Stimulated activated naive CD8-positive, alpha-beta T cell treated with anti-CD3 and anti-CD28 coated beads, Interleukin-15, Interleukin-2, amounts not matched to agents 100 ng/mL and 50 ng/mL, for 24 hours (primary cell): ENCODE data around the gene MCUB.
A peak's percentile ranks its signal among the peaks of the same experiment; 100 is the strongest.
"Not testable (repeated sequence)": the region's sequence is repeated elsewhere in the genome, so short reads cannot be mapped to it uniquely, and the experiment has no call there.

ENCODE experiments used
- H3K27ac Mint-ChIP-seq: one replicate; pipeline ENCODE4 v1.8.0; 2021; ENCODE audit warnings: mild to moderate bottlenecking, mixed read lengths
- H3K27me3 Mint-ChIP-seq: one replicate; pipeline ENCODE4 v1.8.0; 2021; ENCODE audit warnings: mixed read lengths
- H3K36me3 Mint-ChIP-seq: one replicate; pipeline ENCODE4 v1.8.0; 2021; ENCODE audit warnings: low read depth, mixed read lengths
- H3K4me1 Mint-ChIP-seq: one replicate; pipeline ENCODE4 v1.8.0; 2021; ENCODE audit warnings: low read depth, mixed read lengths
- H3K4me3 Mint-ChIP-seq: one replicate; pipeline ENCODE4 v1.8.0; 2021; ENCODE audit warnings: mild to moderate bottlenecking, mixed read lengths
- H3K9me3 Mint-ChIP-seq: one replicate; pipeline ENCODE4 v1.8.0; 2021; ENCODE audit warnings: mixed read lengths

The MCUB gene

GRCh38 chr4:109562457-109563239, 2.6 kb downstream of the MCUB start:
- H3K4me1 Mint-ChIP-seq: peaks cover 67% of the 10 kb centered on the region
- no peaks in the 10 kb centered on the region for H3K27me3 Mint-ChIP-seq
- H3K27ac Mint-ChIP-seq: peak overlapping the region; percentile 9
- H3K9me3 Mint-ChIP-seq: no peaks in the 10 kb centered on the region
- peak overlapping the region; percentile 96 for H3K4me3 Mint-ChIP-seq
- H3K36me3 Mint-ChIP-seq: peaks cover 30% of the 10 kb centered on the region

- Mint-ChIP-seq H3K9me3 (peaks cover 4% of the 10 kb centered on the region), H3K4me3 (no peak overlapping the region), H3K27me3 (no peaks in the 10 kb centered on the region), H3K27ac (no peak overlapping the region), H3K4me1 (peaks cover 70% of the 10 kb centered on the region), H3K36me3 (peaks cover 40% of the 10 kb centered on the region)
These were observed 11.4 kb downstream of the MCUB start for GRCh38 chr4:109571494-109571893.

GRCh38 chr4:109572154-109572553, 12.1 kb downstream of the MCUB start:
- H3K36me3 Mint-ChIP-seq: peaks cover 40% of the 10 kb centered on the region
- peaks cover 71% of the 10 kb centered on the region for H3K4me1 Mint-ChIP-seq
- peaks cover 4% of the 10 kb centered on the region for H3K9me3 Mint-ChIP-seq
- H3K27ac Mint-ChIP-seq: no peak overlapping the region
- H3K27me3 Mint-ChIP-seq: no peaks in the 10 kb centered on the region
- H3K4me3 Mint-ChIP-seq: no peak overlapping the region

DNA sequence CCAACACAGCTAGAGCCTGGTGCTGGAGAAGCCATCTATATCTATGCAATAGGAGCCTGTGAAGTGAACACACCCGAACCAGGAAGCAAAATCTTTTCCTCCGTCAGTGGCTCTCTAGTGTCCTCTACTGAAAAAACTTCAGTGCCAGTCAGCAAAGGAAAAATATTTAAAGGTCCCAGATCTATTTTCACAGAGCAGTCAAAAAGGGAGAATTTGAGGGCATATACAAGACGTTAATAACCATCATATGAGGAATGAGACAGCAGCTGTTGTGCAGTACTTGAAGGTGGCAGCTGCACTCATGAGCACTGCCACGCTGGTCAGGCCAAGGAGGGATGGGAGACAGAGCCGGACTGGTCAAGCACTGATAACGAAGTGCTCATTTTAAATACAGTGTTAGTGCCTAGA, 14.4 kb downstream of the MCUB start:
- peak overlapping the region; percentile 29 for H3K27ac Mint-ChIP-seq

GRCh38 chr4:109574931-109575804, 15.1 kb downstream of the MCUB start:
- Mint-ChIP-seq H3K4me3 (peak overlapping the region; percentile 24), H3K9me3 (peaks cover 4% of the 10 kb centered on the region), H3K27ac (peak overlapping the region; percentile 29), H3K27me3 (no peaks in the 10 kb centered on the region), H3K4me1 (peaks cover 70% of the 10 kb centered on the region), H3K36me3 (peaks cover 46% of the 10 kb centered on the region)

More for the DNA sequence above, 14.4 kb downstream of the MCUB start:
- peaks cover 75% of the 10 kb centered on the region for H3K4me1 Mint-ChIP-seq
- H3K36me3 Mint-ChIP-seq: peaks cover 46% of the 10 kb centered on the region
- H3K4me3 Mint-ChIP-seq: peak overlapping the region; percentile 24
- no peaks in the 10 kb centered on the region for H3K27me3 Mint-ChIP-seq
- H3K9me3 Mint-ChIP-seq: peaks cover 4% of the 10 kb centered on the region

- Mint-ChIP-seq H3K36me3 (peaks cover 46% of the 10 kb centered on the region), H3K27me3 (no peaks in the 10 kb centered on the region), H3K4me1 (peaks cover 61% of the 10 kb centered on the region), H3K4me3 (no peak overlapping the region), H3K9me3 (no peaks in the 10 kb centered on the region), H3K27ac (no peak overlapping the region)
These were observed 16.4 kb downstream of the MCUB start for GRCh38 chr4:109576462-109576861.

DNA sequence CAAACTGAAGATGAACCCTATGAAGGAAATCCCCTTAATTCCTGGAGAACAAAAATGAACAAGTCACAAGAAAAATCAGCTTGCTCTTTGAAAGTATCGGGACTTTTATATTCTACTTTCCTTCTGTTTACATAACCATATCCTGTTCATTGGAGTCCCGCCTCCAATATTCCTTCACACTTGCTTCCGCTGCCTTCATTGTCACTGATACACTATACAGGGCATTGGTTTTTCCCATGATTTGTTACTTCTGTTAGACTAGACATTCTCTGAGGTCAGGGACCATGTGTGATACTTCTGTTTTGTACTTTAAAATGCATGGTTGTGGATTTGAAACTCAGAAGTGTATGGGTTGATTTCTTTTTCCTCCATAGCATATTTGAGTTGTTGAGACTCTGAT, 18.8 kb downstream of the MCUB start:
- Mint-ChIP-seq H3K9me3 (no peaks in the 10 kb centered on the region), H3K4me3 (no peak overlapping the region), H3K4me1 (peaks cover 57% of the 10 kb centered on the region), H3K27me3 (no peaks in the 10 kb centered on the region), H3K27ac (no peak overlapping the region), H3K36me3 (peaks cover 44% of the 10 kb centered on the region)

DNA sequence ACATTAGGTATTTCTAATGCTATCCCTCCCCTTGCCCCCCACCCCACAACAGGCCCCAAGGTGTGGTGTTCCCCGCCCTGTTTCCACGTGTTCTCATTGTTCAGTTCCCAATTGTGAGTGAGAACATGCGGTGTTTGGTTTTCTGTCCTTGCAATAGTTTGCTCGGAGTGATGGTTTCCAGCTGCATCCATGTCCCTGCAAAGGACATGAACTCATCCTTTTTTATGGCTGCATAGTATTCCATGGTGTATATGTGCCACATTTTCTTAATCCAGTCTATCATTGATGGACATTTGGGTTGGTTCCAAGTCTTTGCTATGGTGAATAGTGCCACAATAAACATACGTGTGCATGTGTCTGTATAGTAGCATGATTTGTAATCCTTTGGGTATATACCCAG, 20.0 kb downstream of the MCUB start:
- H3K27ac Mint-ChIP-seq, H3K9me3 Mint-ChIP-seq, H3K27me3 Mint-ChIP-seq, H3K4me3 Mint-ChIP-seq: not testable (repeated sequence)
- Mint-ChIP-seq H3K36me3 (peaks cover 44% of the 10 kb centered on the region), H3K4me1 (peaks cover 57% of the 10 kb centered on the region)

DNA sequence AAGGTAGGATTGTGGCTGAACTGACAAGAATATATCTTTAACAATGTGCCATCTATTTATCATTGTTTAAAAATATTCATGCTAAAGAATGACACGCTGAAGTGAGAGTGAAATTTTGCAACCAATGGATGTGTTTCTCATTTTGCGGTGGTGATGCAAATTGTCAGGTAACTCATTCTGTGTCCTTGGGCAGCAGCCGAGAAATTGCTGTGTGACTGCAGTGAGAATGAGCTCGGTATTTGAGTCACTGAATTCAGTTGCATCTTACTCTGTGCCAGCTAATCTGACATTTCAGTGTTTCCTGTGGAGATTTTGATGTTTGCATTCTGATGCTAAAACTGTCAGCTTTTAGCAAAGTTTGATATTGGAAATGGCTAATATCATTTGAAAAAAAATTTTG, 28.1 kb downstream of the MCUB start:
- no peaks in the 10 kb centered on the region for H3K9me3 Mint-ChIP-seq
- H3K4me3 Mint-ChIP-seq: peak overlapping the region; percentile 38
- peaks cover 90% of the 10 kb centered on the region for H3K4me1 Mint-ChIP-seq
- H3K27ac Mint-ChIP-seq: peak overlapping the region; percentile 78
- no peaks in the 10 kb centered on the region for H3K27me3 Mint-ChIP-seq
- H3K36me3 Mint-ChIP-seq: peaks cover 11% of the 10 kb centered on the region

DNA sequence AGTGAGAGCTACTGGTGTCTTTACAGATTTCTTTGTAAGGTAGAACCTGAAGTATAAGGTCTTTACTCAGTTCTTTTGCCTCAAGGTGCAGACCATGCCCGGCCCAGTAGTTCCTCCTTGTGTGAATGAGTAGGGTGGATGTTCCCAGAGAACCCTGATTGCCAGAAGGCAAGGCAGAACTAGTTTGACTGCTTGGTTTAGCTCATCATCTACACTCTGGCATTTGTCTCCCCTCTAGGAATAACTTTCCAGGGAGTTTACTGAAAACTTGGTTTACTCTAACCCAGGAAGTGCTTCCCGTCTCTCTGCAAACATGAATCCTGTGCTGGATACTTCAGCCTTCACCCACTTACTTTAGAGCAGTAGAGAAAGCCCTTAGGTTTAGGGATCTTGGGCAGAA, 29.1 kb downstream of the MCUB start:
- Mint-ChIP-seq H3K36me3 (peaks cover 7% of the 10 kb centered on the region), H3K27ac (peak overlapping the region; percentile 78), H3K4me1 (peaks cover 89% of the 10 kb centered on the region), H3K4me3 (peak overlapping the region; percentile 38), H3K9me3 (no peaks in the 10 kb centered on the region), H3K27me3 (no peaks in the 10 kb centered on the region)

DNA sequence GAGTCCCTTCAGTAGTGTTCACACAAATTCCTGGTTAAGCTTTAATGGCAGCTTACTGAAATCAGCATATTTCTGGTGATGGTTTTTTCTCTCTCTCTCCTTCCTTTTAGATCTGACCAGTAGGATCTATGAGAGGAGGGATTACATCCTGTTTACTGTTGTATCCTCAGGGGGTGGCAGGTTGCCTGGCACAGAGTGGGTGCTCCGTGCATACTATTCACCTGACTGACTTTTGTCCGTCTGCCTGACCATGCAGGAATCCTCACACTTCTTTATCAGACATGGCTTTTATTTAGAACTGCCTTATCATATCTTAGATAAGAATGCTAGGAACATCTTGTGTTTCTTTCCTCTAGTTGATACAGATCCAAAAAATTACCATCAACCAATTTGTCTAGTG, 29.6 kb downstream of the MCUB start:
- Mint-ChIP-seq H3K4me3 (no peak overlapping the region), H3K27me3 (no peaks in the 10 kb centered on the region)

DNA sequence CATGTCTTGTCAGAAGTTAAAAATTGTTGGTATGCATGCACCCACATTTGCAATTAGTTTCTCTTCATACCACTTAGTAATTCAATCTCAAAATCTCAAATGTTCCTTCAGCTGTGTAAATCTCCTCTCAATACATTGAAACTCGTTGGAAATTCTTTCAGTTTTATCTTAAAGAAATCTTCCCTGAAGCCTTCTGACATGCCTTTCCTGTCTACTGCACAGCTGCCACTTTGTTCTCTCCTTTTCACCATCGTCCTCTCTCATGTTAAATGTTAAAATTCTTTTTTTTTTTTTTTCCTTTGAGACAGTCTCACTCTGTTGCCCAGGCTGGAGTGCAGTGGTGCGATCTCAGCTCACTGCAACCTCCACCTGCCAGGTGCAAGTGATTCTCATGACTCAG, 30.9 kb downstream of the MCUB start:
- H3K9me3 Mint-ChIP-seq: no peaks in the 10 kb centered on the region
- H3K36me3 Mint-ChIP-seq: peaks cover 5% of the 10 kb centered on the region
- no peaks in the 10 kb centered on the region for H3K27me3 Mint-ChIP-seq
- peaks cover 73% of the 10 kb centered on the region for H3K4me1 Mint-ChIP-seq
- no peak overlapping the region for H3K4me3 Mint-ChIP-seq
- no peak overlapping the region for H3K27ac Mint-ChIP-seq

More for the DNA sequence above, 29.6 kb downstream of the MCUB start:
- Mint-ChIP-seq H3K36me3 (peaks cover 7% of the 10 kb centered on the region), H3K4me1 (peaks cover 86% of the 10 kb centered on the region), H3K27ac (peak overlapping the region; percentile 78), H3K9me3 (no peaks in the 10 kb centered on the region)

- Mint-ChIP-seq H3K27me3 (no peaks in the 10 kb centered on the region), H3K4me3 (no peak overlapping the region), H3K4me1 (peaks cover 63% of the 10 kb centered on the region), H3K27ac (peak overlapping the region; percentile 24), H3K9me3 (no peaks in the 10 kb centered on the region), H3K36me3 (no peaks in the 10 kb centered on the region)
These were observed 32.3 kb downstream of the MCUB start for GRCh38 chr4:109592367-109592766.

DNA sequence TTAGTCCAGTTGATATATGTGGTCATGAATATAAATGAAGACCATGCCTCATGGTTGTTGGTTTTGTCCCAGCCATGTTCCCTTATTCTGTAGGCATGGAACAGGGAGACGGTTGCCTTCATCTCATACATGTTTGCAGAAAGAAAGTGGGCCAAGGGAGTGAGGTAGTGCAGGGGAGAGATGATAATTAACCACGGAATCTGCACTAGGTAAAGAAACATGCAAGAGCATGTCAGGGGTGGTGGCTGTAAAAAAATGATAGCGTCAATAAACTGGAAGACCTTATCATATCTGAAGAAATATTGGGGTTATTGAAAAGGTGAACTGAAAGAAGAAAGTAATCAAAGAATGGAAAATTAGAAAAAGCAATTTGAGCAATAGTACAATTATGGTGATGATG, 35.1 kb downstream of the MCUB start:
- H3K36me3 Mint-ChIP-seq, H3K27ac Mint-ChIP-seq, H3K9me3 Mint-ChIP-seq, H3K27me3 Mint-ChIP-seq, H3K4me3 Mint-ChIP-seq: not testable (repeated sequence)
- peaks cover 55% of the 10 kb centered on the region for H3K4me1 Mint-ChIP-seq

GRCh38 chr4:109596420-109597085, 36.5 kb downstream of the MCUB start:
- not testable (repeated sequence) for H3K27me3 Mint-ChIP-seq, H3K9me3 Mint-ChIP-seq, H3K27ac Mint-ChIP-seq, H3K36me3 Mint-ChIP-seq, H3K4me3 Mint-ChIP-seq
- H3K4me1 Mint-ChIP-seq: peaks cover 48% of the 10 kb centered on the region
